ENCODE measurements around the gene STAM2. TPM values are rescaled to one million over a fixed set of nuclear protein-coding genes. Genes with fewer than 3 reads are reported as not detected.
"Not testable (repeated sequence)": the region's sequence is repeated elsewhere in the genome, so short reads cannot be mapped to it uniquely, and the experiment has no call there.

STAM2 gene
- total RNA-seq, 4 donors from 2014 or later: 19.4 to 29.9 (median 23.9) TPM

DNA sequence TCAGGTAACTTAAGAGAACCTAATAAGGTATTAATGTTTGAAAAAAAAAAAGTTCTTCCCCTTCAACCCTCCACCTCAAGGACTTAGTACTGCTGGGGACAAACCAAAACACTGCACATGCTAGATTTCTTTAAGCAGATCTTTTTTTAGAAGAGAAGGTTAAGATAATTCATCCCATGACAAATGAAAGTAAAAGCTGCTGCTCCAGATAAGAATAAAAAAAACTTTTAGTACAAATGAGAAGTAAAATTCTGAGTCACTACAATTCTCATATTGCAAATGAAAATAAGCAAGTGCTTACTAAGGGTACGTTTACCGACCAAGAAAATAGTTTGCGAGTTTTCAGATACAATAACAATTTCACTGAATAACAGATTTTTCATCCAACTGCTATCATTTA is 8.9 kb downstream of the STAM2 start:
- Histone ChIP-seq H3K4me3 (no peak overlapping the region), H3K4me1 (peaks cover 13 to 68% (median 58%) of the 10 kb centered on the region in 4 donors), H3K27me3 (no peaks in the 10 kb centered on the region), H3K9me3 (no peaks in the 10 kb centered on the region), H3K36me3 (peaks cover 0 to 3% (median 0%) of the 10 kb centered on the region in 4 donors), H3K27ac (replicated peaks in 1 of 4) (peak overlapping the region in 3 of 4 donors; percentile 15 to 43 (median 42))
- no peak for TF ChIP-seq POLR2A (IDR thresholded peaks at IDR 0.05; ENCODE audit: low read depth)
- TF ChIP-seq POLR2AphosphoS5 (IDR thresholded peaks at IDR 0.05): no peak
- TF ChIP-seq, protein P1, sequence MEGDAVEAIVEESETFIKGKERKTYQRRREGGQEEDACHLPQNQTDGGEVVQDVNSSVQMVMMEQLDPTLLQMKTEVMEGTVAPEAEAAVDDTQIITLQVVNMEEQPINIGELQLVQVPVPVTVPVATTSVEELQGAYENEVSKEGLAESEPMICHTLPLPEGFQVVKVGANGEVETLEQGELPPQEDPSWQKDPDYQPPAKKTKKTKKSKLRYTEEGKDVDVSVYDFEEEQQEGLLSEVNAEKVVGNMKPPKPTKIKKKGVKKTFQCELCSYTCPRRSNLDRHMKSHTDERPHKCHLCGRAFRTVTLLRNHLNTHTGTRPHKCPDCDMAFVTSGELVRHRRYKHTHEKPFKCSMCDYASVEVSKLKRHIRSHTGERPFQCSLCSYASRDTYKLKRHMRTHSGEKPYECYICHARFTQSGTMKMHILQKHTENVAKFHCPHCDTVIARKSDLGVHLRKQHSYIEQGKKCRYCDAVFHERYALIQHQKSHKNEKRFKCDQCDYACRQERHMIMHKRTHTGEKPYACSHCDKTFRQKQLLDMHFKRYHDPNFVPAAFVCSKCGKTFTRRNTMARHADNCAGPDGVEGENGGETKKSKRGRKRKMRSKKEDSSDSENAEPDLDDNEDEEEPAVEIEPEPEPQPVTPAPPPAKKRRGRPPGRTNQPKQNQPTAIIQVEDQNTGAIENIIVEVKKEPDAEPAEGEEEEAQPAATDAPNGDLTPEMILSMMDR (IDR thresholded peaks at IDR 0.05): no peak
- no peak for TF ChIP-seq EP300 (IDR thresholded peaks at IDR 0.05)
- intact Hi-C loops (cut with DNase I): loop anchor here (5.0 kb wide), 1 partner anchor 119 kb away; no protein-coding TSS in a partner anchor
- DNase-seq (ENCODE audit: extremely low spot score): no peak
- WGBS: 21% methylated on average over 3 of the region's 3 CpGs

DNA sequence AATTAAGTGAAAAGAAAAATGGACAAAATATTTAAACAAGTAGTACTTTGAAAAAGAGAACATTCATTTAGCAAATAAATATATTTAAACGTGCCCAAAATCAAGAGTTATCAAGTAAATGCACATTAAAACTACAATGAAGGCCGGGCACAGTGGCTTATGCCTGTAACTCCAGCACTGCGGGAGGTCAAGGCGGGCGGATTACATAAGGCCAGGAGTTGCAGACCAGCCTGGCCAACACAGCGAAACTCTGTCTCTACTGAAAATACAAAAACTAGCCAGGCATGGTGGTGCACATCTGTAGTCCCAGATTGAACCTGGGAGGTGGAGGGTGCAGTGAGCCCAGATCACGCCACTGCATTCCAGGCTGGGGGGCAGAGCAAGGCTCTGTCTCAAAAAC is 9.8 kb downstream of the STAM2 start:
- Histone ChIP-seq H3K27ac (replicated peaks in 1 of 4) (peak overlapping the region in 2 of 4 donors; percentile 42 to 43), H3K4me3 (no peak overlapping the region), H3K9me3 (no peaks in the 10 kb centered on the region), H3K4me1 (peaks cover 10 to 60% (median 53%) of the 10 kb centered on the region in 4 donors), H3K27me3 (no peaks in the 10 kb centered on the region), H3K36me3 (peaks cover 0 to 3% (median 0%) of the 10 kb centered on the region in 4 donors)
- WGBS: 86% methylated on average over 7 of the region's 7 CpGs
- intact Hi-C loops (cut with DNase I): loop anchor here (5.0 kb wide), 1 partner anchor 118 kb away; no protein-coding TSS in a partner anchor
- no peak for DNase-seq (ENCODE audit: extremely low spot score)
- TF ChIP-seq POLR2A (IDR thresholded peaks at IDR 0.05; ENCODE audit: low read depth): no peak
- no peak for TF ChIP-seq EP300 (IDR thresholded peaks at IDR 0.05)

DNA sequence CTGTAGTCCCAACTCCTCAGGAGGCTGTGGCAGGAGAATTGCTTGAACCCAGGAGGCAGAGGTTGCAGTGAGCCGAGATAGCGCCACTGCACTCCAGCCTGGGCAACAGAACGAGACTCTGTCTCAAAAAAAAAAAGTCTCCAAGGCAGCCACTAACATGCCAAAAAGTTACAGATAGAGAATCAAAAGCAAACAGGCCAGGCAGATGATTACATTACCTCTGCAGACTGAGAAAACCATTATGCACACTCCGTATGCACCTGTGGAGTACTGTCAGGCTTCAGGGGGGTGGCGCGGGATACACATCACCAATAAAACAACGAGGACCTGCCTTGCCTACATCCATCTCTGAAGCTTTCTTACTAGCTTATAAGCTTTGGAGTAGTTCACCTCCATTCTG is 10.3 kb downstream of the STAM2 start:
- Histone ChIP-seq H3K9me3 (no peaks in the 10 kb centered on the region), H3K4me3 (no peak overlapping the region), H3K27me3 (no peaks in the 10 kb centered on the region), H3K36me3 (peaks cover 0 to 3% (median 0%) of the 10 kb centered on the region in 4 donors), H3K4me1 (peaks cover 10 to 55% (median 49%) of the 10 kb centered on the region in 4 donors), H3K27ac (replicated peaks in 1 of 4) (no peak overlapping the region)
- TF ChIP-seq EP300 (IDR thresholded peaks at IDR 0.05) (no peak), POLR2AphosphoS5 (IDR thresholded peaks at IDR 0.05) (no peak), POLR2A (IDR thresholded peaks at IDR 0.05; ENCODE audit: low read depth) (no peak)
- TF ChIP-seq, protein P1 (IDR thresholded peaks at IDR 0.05): no peak
- no peak for DNase-seq (ENCODE audit: extremely low spot score)
- intact Hi-C loops (cut with DNase I): loop anchor here (5.0 kb wide), 1 partner anchor 118 kb away; no protein-coding TSS in a partner anchor
- WGBS: 67% methylated on average over 7 of the region's 7 CpGs

DNA sequence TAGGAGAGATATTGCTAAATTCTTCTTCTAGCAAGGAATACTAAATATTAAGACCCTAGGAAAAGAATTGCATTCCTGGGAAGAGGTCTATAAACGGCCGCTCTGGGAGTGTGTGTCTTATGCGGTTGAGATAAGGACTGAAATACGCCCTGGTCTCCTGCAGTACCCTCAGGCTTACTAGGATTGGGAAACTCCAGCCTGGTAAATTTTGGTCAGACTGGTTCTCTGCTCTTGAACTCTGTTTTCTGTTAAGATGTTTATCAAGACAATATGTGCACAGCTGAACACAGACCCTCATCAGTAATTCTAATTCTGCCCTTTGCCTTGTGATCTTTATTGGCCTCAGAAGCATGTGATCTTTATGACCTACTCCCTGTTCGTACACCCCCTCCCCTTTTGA is 11.9 kb downstream of the STAM2 start:
- intact Hi-C loops (cut with DNase I); H3K36me3 ChIP-seq; H3K27ac ChIP-seq (replicated peaks in 1 of 4); DNase-seq (ENCODE audit: extremely low spot score); H3K4me3 ChIP-seq; H3K27me3 ChIP-seq; H3K9me3 ChIP-seq: not testable (repeated sequence)
- 92% methylated on average over 5 of the region's 5 CpGs for WGBS
- H3K4me1 ChIP-seq: peaks cover 10 to 46% (median 38%) of the 10 kb centered on the region in 4 donors

DNA sequence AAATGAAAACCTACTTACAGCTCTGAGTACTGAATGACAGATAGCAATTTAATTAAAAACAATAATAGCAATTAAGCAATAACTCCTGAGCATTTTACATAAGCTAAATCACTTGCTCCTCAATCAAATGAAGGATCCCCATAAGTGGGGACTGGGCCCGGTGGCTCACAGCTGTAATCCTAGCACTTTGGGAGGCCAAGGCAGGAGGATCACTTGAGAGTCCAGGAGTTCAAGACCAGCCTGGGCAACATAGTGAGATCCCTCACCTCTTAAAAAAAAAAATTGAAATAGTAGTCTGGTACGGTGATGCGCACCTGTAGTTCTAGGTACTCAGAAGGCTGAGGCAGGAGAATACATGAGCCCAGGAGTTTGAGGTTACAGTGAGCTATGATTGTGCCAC is 13.4 kb downstream of the STAM2 start:
- Histone ChIP-seq H3K27ac (replicated peaks in 1 of 4) (no peak overlapping the region), H3K4me1 (peaks cover 8 to 34% (median 30%) of the 10 kb centered on the region in 4 donors), H3K4me3 (no peak overlapping the region), H3K36me3 (peaks cover 0 to 2% (median under 1%) of the 10 kb centered on the region in 4 donors), H3K27me3 (no peaks in the 10 kb centered on the region), H3K9me3 (no peaks in the 10 kb centered on the region)
- no peak for DNase-seq (ENCODE audit: extremely low spot score)
- intact Hi-C loops (cut with DNase I): no loop called here
- TF ChIP-seq EP300 (IDR thresholded peaks at IDR 0.05) (no peak), POLR2AphosphoS5 (IDR thresholded peaks at IDR 0.05) (no peak), POLR2A (IDR thresholded peaks at IDR 0.05; ENCODE audit: low read depth) (no peak)
- TF ChIP-seq, protein P1 (IDR thresholded peaks at IDR 0.05): no peak
- WGBS: 99% methylated on average over 3 of the region's 3 CpGs

DNA sequence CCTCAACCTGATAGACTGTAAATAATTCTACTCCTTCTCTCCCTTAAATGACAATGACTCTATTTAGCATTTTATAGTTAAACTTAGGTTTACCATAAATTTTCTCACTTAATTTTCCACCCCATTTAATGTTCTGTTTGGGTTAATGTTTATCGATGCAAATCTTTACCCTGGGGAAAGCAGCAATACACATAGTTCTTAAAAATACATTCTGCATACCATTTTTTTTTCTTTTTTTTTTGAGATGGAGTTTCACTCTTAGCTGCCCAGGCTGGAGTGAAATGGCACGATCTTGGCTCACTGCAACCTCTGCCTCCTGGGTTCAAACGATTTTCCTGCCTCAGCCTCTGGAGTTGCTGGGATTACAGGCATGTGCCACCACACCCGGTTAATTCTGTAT is 14.0 kb downstream of the STAM2 start:
- H3K27me3 ChIP-seq: no peaks in the 10 kb centered on the region
- no peak overlapping the region for H3K4me3 ChIP-seq
- peaks cover 0 to 4% (median 2%) of the 10 kb centered on the region in 4 donors for H3K36me3 ChIP-seq
- H3K27ac ChIP-seq (replicated peaks in 1 of 4): no peak overlapping the region
- no peak for DNase-seq (ENCODE audit: extremely low spot score)
- TF ChIP-seq EP300 (IDR thresholded peaks at IDR 0.05) (no peak), POLR2A (IDR thresholded peaks at IDR 0.05; ENCODE audit: low read depth) (no peak), POLR2AphosphoS5 (IDR thresholded peaks at IDR 0.05) (no peak)
- TF ChIP-seq, protein P1 (IDR thresholded peaks at IDR 0.05): no peak
- H3K4me1 ChIP-seq: peaks cover 7 to 28% (median 24%) of the 10 kb centered on the region in 4 donors
- no peaks in the 10 kb centered on the region for H3K9me3 ChIP-seq
- WGBS: 88% methylated on average over 4 of the region's 4 CpGs
- intact Hi-C loops (cut with DNase I): no loop called here

DNA sequence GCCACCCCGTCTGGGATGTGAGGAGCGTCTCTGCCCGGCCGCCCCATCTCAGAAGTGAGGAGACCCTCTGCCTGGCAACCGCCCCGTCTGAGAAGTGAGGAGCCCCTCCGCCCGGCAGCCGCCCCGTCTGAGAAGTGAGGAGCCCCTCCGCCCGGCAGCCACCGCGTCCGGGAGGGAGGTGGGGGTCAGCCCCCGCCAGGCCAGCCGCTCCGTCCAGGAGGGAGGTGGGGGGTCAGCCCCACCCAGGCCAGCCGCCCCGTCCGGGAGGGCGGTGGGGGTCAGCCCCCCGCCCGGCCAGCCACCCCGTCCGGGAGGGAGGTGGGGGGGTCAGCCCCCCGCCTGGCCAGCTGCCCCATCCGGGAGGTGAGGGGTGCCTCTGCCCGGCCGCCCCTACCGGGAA is 15.2 kb downstream of the STAM2 start:
- intact Hi-C loops (cut with DNase I); H3K4me3 ChIP-seq; DNase-seq (ENCODE audit: extremely low spot score); H3K36me3 ChIP-seq; H3K9me3 ChIP-seq; H3K27me3 ChIP-seq; H3K27ac ChIP-seq (replicated peaks in 1 of 4): not testable (repeated sequence)
- WGBS: 96% methylated on average over 10 of the region's 31 CpGs
- peaks cover 0 to 20% (median 14%) of the 10 kb centered on the region in 4 donors for H3K4me1 ChIP-seq
